HG03108 (cell line): ENCODE results near the gene NRXN3.

Source experiments
- ATAC-seq: cut with Tn5 transposase; IDR thresholded peaks from one replicate; pipeline ENCODE4 v1.9.1; 2021; ENCODE audit warnings: moderate library complexity; ENCODE audit not compliant: unreplicated experiment

Gene NRXN3

GRCh38 chr14:78170203-78170602 lies at the start of gene NRXN3:
Gene NRXN3, plus strand, starts transcription at chr14:78170373. Its CDS starts 72,721 bp downstream, at chr14:78243094.
- ATAC-seq, result no peak

DNA sequence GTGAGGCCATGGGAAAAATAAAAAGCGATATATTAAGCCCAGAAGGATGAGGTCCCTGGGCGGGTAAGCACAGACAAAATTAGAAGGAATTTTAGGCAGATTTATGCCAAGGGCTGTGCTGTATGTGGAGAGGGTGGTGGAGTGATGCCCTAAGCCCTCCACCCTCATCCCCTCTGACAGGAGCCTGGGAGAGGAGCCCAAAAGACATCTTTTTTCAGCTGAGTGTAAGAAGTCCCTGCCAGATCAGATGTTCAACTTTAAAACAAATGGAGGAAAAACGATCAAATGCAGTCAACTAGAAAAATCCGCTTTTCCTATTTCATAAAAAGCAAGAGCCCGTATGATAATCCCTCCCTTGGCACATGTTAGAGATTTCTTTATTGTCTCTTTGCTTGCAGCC lies 47.7 kb upstream of the NRXN3 start:
- ATAC-seq, result no peak

DNA sequence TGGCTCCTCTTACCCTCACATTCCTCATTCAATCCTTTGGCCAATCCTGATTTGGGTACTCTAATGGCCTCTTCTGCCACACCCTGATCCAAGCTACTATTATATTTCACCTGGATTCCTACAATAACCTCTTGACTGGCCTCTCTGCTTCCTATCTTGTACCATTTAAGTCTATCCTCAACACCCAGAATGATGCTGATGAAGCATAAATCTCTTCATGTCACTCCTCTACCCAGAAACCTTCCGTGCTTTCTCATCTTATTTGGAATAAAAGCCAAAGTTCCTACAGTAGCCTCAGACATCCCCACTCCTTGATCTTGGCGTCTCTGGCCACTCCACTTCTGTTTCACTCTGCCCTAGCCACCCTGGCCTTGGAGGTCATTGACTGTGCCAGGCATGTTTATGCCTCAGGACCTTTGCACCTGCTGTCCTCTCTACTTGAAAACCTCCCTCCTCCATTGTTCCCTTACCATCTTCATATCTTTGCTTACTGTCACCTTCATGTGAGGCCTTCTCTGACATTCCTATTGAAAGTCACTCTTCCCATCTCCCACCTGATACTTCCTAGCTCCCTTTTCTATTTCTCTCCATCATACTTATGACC lies 46.4 kb upstream of the NRXN3 start:
- no peak for ATAC-seq

- no peak for ATAC-seq
These were observed 42.2 kb upstream of the NRXN3 start for GRCh38 chr14:78127961-78128360.

GRCh38 chr14:78129375-78129774 lies 40.8 kb upstream of the NRXN3 start:
- no peak for ATAC-seq

GRCh38 chr14:78130356-78130755 lies 39.8 kb upstream of the NRXN3 start:
- no peak for ATAC-seq

DNA sequence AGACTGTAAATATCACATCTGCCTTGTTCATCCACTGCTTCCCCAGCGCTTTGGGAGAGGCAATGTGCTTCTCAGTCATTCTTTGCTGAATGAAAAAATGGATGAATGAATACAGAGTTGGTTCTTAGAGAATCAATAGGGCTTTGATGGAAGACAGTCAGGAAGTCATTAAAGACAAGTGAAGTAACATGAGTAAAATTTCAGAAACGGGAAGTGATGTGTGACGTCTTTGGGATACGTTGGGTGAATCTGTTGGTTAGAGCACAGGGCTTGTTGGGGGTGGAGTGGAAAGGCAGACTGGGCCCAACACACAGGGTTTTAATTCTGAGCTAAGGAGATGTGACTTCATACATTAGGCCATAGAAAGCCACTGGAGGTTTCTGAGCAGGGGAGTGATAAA lies 39.0 kb upstream of the NRXN3 start:
- no peak for ATAC-seq

DNA sequence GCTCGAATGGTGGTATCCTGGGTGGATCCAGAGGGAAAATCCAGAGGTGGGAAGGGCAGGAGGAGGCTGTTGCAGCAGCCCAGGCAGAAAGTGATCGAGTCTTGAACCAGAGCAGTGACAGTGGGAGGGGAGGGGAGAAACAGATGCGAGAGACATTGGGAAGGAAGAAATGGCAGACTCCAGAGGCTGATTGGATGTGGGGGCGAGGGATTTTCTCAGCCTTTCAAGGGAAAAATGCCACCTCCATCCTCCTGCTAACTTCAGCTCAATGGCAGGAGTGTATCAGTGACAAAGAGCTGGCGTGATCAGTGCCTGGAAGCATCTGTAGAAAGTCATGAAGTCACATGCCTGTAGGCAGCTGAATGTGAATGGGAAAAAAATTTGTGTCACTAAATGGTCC lies 38.6 kb upstream of the NRXN3 start:
- ATAC-seq, result no peak

DNA sequence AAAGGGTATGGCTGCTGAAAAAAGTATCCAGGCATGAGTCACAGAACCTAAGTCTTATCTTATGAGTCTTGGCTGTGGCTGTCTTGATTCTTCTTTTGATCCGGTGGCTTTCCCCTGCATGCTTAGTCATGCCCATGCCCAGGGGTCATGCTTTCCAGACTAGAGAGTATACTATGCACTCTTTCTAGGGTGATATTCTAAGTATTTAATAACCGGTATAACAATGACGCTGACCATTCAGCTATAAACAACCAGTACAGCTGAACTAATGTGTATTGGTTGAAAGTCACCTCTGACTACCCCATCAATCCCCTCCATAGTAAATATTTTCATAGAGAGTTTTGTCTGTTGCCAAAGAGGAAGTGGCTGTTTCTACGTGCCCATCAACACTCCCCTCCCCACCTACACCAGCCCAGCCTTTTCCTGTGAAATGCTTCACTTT lies 34.7 kb upstream of the NRXN3 start:
- no peak for ATAC-seq

GRCh38 chr14:78136695-78137094 lies 33.5 kb upstream of the NRXN3 start:
- no peak for ATAC-seq

GRCh38 chr14:78141590-78141989 lies 28.6 kb upstream of the NRXN3 start:
- ATAC-seq, result no peak

DNA sequence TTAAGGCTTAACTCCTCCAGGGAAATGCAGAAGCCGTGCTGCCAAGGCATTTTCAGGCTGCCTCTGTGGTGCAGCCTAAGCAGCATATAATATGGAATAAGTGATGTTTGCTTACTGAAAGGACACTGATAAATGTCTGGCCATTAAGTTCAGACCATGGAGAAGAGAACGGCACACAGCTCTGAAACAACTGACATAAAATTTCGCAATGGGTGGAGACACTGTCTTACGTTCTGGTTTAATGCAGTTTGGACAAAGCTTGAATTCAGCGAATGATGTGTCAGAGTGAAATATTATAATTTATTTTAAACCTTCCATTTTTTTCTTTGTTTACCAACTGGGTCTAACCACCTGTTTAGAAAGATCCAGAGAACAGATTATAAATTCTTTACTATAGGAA lies 27.2 kb upstream of the NRXN3 start:
- ATAC-seq, result no peak

GRCh38 chr14:78143489-78144145 lies 26.6 kb upstream of the NRXN3 start:
- no peak for ATAC-seq

GRCh38 chr14:78152201-78153063 lies 17.7 kb upstream of the NRXN3 start:
- no peak for ATAC-seq

GRCh38 chr14:78153064-78153341 lies 17.2 kb upstream of the NRXN3 start:
- ATAC-seq, result no peak

GRCh38 chr14:78154827-78155226 lies 15.3 kb upstream of the NRXN3 start:
- no peak for ATAC-seq

- ATAC-seq, result no peak
These were observed 14.0 kb upstream of the NRXN3 start for GRCh38 chr14:78156196-78156595.

DNA sequence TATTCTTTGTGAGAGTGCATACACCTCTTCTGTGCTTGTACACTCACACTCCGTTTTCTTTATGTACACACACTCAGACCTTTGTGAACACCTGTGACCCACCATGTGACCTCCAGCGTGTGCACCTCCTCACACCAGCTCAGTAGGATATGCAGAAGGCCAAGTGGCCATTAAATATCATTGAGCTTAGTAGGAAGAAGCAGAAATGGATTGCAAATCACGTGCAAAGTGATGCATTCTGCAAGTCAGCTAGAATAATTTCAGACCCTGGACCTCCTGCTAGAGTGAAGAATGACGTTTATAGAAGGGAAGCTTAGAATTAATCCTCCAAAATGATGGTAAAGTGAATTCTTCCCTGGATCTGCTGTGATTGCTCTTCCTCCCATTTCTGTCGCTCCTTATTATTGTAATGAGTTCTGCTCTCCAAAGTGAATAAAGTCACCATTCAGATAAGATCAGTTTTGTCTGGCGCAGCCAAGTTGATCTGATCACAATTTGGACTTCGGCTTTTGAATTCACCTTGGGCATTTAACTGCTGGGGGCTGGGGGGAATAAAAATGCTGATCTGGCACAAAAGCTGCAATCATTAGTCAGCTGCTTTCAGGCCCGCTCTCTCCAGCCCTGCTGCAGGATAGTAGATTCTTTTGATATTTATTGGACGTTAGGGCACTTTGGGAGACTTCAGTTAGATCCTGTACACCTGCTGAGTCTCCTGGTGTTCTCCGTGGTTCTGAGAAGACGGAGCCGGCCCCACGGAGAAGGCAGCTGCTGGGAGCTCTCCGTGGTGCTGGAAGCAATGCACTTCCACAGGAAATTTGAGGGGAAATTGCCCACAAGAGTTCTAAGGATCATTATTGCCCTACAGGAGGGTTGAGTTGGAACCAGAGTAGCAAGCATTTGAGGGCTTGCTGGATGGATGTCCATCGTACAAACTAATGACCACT lies 12.4 kb upstream of the NRXN3 start:
- ATAC-seq, result no peak

GRCh38 chr14:78162202-78162601 lies 8.0 kb upstream of the NRXN3 start:
- no peak for ATAC-seq

DNA sequence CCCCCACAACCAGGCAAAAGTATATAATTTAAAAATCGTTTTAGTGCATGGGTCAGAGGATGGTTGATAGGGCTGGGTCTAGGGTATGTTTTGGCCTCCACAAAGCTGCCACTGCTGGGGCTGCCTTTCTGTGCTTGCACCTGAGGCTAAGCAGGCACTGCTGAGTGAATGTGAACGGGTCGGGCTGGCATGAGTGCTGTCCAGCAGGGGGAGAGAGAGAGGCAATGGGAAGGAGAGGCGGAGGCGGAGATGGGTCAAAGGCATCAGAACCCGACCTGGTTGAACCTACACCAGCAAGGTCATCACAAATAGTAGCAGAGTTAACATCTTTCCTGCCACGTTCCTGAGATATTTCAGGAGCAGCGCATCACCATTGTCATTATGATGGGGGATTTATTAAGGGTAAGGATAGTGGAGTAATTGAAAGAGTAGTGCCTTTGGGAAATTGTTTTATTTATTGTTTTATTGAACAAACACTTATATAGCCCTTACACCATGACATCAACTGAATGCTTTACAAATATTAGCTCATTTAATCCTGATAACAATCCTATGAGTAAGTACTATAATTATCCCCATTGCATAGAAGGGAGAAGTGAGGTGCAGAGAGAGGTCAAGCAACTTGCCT lies 5.8 kb upstream of the NRXN3 start:
- no peak for ATAC-seq

GRCh38 chr14:78172428-78172827 lies 2.3 kb downstream of the NRXN3 start:
- ATAC-seq, result no peak
